ENCODE data around the gene CYP24A1.

CYP24A1 gene

GRCh38 chr20:54108326-54108642 lies 65.5 kb downstream of the CYP24A1 start:
- TF ChIP-seq, protein P1, sequence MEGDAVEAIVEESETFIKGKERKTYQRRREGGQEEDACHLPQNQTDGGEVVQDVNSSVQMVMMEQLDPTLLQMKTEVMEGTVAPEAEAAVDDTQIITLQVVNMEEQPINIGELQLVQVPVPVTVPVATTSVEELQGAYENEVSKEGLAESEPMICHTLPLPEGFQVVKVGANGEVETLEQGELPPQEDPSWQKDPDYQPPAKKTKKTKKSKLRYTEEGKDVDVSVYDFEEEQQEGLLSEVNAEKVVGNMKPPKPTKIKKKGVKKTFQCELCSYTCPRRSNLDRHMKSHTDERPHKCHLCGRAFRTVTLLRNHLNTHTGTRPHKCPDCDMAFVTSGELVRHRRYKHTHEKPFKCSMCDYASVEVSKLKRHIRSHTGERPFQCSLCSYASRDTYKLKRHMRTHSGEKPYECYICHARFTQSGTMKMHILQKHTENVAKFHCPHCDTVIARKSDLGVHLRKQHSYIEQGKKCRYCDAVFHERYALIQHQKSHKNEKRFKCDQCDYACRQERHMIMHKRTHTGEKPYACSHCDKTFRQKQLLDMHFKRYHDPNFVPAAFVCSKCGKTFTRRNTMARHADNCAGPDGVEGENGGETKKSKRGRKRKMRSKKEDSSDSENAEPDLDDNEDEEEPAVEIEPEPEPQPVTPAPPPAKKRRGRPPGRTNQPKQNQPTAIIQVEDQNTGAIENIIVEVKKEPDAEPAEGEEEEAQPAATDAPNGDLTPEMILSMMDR (IDR thresholded peaks at IDR 0.05; ENCODE audit: insufficient read depth, low read depth, low read length, missing control alignments): no peak
- no peak overlapping the region for H3K4me3 ChIP-seq (ENCODE audit: low read depth, low read length)
- no peak for DNase-seq (ENCODE audit: low read depth)

DNA sequence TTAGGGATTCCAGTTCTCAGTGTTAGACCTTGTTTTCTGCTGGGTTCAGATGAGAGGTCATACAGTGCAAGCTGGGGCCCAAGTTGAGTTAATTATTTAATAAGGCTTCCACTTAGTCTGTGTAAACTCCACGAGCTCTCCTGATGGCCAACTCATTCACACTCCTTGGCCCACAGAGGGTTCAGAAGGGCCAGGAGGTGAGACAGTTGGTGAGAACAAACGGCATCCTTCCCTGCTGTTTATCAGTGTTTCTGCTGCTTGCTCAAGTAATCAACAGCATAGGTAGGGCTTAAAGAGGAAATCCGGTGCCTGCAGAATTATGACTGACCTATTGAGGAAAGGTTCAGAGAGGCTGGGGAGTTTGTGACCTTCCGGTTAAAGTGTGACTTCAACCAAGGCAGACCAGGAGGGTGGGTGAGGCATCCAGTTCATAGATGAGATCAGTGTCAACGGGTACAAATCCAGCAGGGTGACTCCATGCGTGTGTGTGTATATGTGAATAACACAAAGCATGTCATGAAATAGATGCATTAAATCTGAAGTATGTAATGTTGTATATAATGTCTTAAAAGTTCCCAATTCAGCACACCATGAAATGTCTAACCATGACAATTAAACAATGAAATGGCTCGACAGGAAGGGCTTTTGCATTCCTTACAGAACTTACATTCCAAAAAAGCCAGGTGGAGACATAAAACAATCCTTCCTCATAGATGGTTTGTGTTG lies 66.0 kb downstream of the CYP24A1 start:
- TF ChIP-seq, protein P1 (IDR thresholded peaks at IDR 0.05; ENCODE audit: insufficient read depth, low read depth, low read length, missing control alignments): no peak
- no peak overlapping the region for H3K4me3 ChIP-seq (ENCODE audit: low read depth, low read length)
- DNase-seq (ENCODE audit: low read depth): no peak

DNA sequence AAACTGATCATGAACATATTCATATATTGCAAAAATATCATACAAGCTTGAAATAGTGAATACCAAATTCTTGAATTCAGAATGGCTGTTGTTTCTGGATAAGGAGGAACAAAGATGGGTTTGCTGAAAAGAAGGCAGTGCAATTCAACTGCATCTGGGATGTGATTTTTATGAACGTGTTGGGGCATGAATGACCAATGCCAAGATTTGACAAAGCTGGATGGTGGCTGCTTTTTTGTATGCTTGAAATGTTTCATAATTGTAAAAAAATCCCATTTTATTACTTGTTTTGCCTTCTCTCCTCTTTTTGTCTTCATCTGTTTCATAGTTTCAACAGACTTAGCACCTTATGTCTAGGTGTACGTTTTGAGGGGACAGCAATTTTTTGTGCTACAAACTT lies 66.6 kb downstream of the CYP24A1 start:
- H3K4me3 ChIP-seq (ENCODE audit: low read depth, low read length): no peak overlapping the region
- DNase-seq (ENCODE audit: low read depth): no peak
- TF ChIP-seq, protein P1 (IDR thresholded peaks at IDR 0.05; ENCODE audit: insufficient read depth, low read depth, low read length, missing control alignments): no peak

- H3K4me3 ChIP-seq (ENCODE audit: low read depth, low read length): no peak overlapping the region
- no peak for DNase-seq (ENCODE audit: low read depth)
- TF ChIP-seq, protein P1 (IDR thresholded peaks at IDR 0.05; ENCODE audit: insufficient read depth, low read depth, low read length, missing control alignments): no peak
These were observed 67.6 kb downstream of the CYP24A1 start for GRCh38 chr20:54106162-54106561.

DNA sequence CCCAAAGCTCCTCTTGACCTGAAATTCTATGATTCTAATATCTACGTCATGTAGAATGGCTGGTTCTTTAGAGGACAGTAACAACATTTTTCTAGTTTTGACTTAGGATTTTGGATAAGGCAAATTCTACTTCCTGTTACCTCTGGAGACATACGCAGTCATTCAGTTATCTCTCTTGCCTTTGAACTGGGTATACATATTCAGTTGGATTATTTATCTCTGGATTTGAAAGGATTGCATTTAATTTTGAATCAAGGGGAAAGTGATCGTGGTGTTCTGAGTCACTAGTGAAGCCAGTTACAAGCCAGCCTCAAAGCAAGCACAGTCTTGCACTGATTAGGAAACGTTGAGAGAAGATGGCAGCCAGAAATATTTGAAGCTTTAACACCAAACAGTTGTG lies 68.1 kb downstream of the CYP24A1 start:
- no peak for DNase-seq (ENCODE audit: low read depth)
- TF ChIP-seq, protein P1 (IDR thresholded peaks at IDR 0.05; ENCODE audit: insufficient read depth, low read depth, low read length, missing control alignments): no peak
- H3K4me3 ChIP-seq (ENCODE audit: low read depth, low read length): no peak overlapping the region

DNA sequence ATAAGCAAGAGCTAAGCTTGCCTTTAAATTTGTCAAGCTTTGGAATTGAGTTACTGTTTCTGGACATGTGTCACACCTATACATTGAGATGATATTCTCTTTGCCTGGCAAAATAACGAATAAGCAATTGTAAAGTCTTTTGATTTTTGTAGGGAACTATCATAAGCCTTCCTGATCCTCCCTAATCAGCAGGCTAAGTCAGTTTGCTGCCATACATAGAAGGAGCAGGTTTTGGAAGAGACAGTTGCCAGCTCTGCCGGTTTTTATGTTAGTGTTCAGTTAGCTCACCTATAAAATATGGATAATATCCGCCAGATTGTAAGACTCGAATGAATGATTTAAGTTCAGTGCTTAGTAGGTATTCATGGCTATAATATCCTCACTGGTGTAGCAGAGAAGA lies 69.0 kb downstream of the CYP24A1 start:
- no peak for DNase-seq (ENCODE audit: low read depth)
- H3K4me3 ChIP-seq (ENCODE audit: low read depth, low read length): no peak overlapping the region
- TF ChIP-seq, protein P1 (IDR thresholded peaks at IDR 0.05; ENCODE audit: insufficient read depth, low read depth, low read length, missing control alignments): no peak
